Measurements from ENCODE around the gene PORCN. TPM values are rescaled to one million over a fixed set of nuclear protein-coding genes. Genes with fewer than 3 reads are reported as not detected.

The PORCN gene
- total and polyA plus RNA-seq, 9 of the 15 experiments (the other 6 are each of a cell fraction or from before 2014, with no cell fraction given): 0.34 to 5.1 (median 2.8) TPM

DNA sequence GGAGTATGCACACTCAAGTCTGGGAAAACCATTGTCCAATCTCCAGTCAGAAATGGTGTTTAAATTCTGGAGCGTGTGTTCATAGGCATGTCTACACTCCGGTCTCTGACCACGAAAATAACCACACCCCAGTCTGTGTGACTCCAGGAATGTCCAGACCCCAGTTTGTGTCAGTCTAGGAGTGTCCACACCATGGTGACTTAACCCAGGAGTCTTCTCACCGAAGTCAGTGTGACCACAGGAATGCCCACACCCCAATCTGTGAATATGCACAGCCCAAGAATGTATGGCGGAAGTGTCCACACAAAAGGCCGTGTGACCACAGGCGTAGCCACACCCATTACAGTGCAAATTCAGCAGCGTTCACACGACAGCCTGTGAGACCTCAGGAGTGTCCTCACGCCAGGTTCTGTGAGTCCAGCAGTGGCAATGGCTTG lies 21.4 kb upstream of the PORCN start (continued):
- TF ChIP-seq, protein P1, sequence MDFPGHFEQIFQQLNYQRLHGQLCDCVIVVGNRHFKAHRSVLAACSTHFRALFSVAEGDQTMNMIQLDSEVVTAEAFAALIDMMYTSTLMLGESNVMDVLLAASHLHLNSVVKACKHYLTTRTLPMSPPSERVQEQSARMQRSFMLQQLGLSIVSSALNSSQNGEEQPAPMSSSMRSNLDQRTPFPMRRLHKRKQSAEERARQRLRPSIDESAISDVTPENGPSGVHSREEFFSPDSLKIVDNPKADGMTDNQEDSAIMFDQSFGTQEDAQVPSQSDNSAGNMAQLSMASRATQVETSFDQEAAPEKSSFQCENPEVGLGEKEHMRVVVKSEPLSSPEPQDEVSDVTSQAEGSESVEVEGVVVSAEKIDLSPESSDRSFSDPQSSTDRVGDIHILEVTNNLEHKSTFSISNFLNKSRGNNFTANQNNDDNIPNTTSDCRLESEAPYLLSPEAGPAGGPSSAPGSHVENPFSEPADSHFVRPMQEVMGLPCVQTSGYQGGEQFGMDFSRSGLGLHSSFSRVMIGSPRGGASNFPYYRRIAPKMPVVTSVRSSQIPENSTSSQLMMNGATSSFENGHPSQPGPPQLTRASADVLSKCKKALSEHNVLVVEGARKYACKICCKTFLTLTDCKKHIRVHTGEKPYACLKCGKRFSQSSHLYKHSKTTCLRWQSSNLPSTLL (IDR thresholded peaks at IDR 0.05): no peak
- no peak for TF ChIP-seq KLF10 (CRISPR knock-in tag; IDR thresholded peaks at IDR 0.05)
- no peak for TF ChIP-seq ADNP (tag; IDR thresholded peaks at IDR 0.05)
- no peak for TF ChIP-seq BCOR (IDR thresholded peaks at IDR 0.05)
- peak; percentile 22; the same call in 1 of the 2 replicates for TF ChIP-seq GABPB1 (CRISPR knock-in tag; IDR thresholded peaks at IDR 0.05)
- TF ChIP-seq HDAC2 (IDR thresholded peaks at IDR 0.05): no peak
- TF ChIP-seq CCNT2 (IDR thresholded peaks at IDR 0.05; ENCODE audit: borderline replicate concordance, extremely low read depth, insufficient read length, low read depth, low read length): no peak
- TF ChIP-seq, protein P2, sequence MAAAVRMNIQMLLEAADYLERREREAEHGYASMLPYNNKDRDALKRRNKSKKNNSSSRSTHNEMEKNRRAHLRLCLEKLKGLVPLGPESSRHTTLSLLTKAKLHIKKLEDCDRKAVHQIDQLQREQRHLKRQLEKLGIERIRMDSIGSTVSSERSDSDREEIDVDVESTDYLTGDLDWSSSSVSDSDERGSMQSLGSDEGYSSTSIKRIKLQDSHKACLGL (CRISPR knock-in tag; IDR thresholded peaks at IDR 0.05; ENCODE audit: borderline replicate concordance, poor library complexity, severe bottlenecking): no peak
- no peak for TF ChIP-seq SRSF3 (IDR thresholded peaks at IDR 0.05; ENCODE audit: insufficient read depth, low read length)
- TF ChIP-seq, protein P3, sequence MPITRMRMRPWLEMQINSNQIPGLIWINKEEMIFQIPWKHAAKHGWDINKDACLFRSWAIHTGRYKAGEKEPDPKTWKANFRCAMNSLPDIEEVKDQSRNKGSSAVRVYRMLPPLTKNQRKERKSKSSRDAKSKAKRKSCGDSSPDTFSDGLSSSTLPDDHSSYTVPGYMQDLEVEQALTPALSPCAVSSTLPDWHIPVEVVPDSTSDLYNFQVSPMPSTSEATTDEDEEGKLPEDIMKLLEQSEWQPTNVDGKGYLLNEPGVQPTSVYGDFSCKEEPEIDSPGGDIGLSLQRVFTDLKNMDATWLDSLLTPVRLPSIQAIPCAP (CRISPR knock-in tag; IDR thresholded peaks at IDR 0.05; ENCODE audit: borderline replicate concordance): no peak
- peak; percentile 74; the same call in 1 of the 2 replicates for TF ChIP-seq SOX6 (IDR thresholded peaks at IDR 0.05)
- peak in 1 of 2 experiments; percentile 12; a peak in 1 of 4 replicates for TF ChIP-seq TBL1XR1 (IDR thresholded peaks at IDR 0.05; ENCODE audit: low read length in 2 of 2)
- no peak for TF ChIP-seq ARNT (IDR thresholded peaks at IDR 0.05)
- TF ChIP-seq HOXB6 (CRISPR knock-in tag; IDR thresholded peaks at IDR 0.05; ENCODE audit: borderline replicate concordance): no peak
- TF ChIP-seq HDAC1 (IDR thresholded peaks at IDR 0.05): 0 out of 4 replicates have a peak, but pooled peaks of 1 of the 2 experiments have one; percentile 30
- TF ChIP-seq NR3C1 (CRISPR knock-in tag; IDR thresholded peaks at IDR 0.05): no peak
- peak; percentile 67 for TF ChIP-seq SMAD4 (CRISPR knock-in tag; conservative IDR thresholded peaks at IDR 0.05)
- TF ChIP-seq TCF3 (CRISPR knock-in tag; IDR thresholded peaks at IDR 0.05): peak; percentile 44
- TF ChIP-seq DPF2 (IDR thresholded peaks at IDR 0.05): 0 out of 2 replicates have a peak, but pooled peaks have one; percentile 31
- TF ChIP-seq ETV1 (tag; conservative IDR thresholded peaks at IDR 0.05; ENCODE audit: low read depth): peak; percentile 46; the same call in 1 of the 2 replicates
- TF ChIP-seq, protein P4, sequence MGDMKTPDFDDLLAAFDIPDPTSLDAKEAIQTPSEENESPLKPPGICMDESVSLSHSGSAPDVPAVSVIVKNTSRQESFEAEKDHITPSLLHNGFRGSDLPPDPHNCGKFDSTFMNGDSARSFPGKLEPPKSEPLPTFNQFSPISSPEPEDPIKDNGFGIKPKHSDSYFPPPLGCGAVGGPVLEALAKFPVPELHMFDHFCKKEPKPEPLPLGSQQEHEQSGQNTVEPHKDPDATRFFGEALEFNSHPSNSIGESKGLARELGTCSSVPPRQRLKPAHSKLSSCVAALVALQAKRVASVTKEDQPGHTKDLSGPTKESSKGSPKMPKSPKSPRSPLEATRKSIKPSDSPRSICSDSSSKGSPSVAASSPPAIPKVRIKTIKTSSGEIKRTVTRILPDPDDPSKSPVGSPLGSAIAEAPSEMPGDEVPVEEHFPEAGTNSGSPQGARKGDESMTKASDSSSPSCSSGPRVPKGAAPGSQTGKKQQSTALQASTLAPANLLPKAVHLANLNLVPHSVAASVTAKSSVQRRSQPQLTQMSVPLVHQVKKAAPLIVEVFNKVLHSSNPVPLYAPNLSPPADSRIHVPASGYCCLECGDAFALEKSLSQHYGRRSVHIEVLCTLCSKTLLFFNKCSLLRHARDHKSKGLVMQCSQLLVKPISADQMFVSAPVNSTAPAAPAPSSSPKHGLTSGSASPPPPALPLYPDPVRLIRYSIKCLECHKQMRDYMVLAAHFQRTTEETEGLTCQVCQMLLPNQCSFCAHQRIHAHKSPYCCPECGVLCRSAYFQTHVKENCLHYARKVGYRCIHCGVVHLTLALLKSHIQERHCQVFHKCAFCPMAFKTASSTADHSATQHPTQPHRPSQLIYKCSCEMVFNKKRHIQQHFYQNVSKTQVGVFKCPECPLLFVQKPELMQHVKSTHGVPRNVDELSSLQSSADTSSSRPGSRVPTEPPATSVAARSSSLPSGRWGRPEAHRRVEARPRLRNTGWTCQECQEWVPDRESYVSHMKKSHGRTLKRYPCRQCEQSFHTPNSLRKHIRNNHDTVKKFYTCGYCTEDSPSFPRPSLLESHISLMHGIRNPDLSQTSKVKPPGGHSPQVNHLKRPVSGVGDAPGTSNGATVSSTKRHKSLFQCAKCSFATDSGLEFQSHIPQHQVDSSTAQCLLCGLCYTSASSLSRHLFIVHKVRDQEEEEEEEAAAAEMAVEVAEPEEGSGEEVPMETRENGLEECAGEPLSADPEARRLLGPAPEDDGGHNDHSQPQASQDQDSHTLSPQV (IDR thresholded peaks at IDR 0.05): 0 out of 2 replicates have a peak, but pooled peaks have one; percentile 18
- no peak for TF ChIP-seq HMGN3 (IDR thresholded peaks at IDR 0.05; ENCODE audit: borderline replicate concordance, extremely low read depth, insufficient read length, low read depth, low read length)
- peak; percentile 82; the same call in 1 of the 2 replicates for TF ChIP-seq KLF1 (tag; IDR thresholded peaks at IDR 0.05)
